HEK293 (cell line): ENCODE data around the gene LYVE1.

Experiments used
- CTCF ChIA-PET: fragments of 350-600 bp; formaldehyde crosslinking; extraction: SDS; loops from one replicate; lab custom pipeline; 2021; ENCODE audit warnings: antibody characterized with exemption; lab: Yijun Ruan, JAX
- POLR2A ChIA-PET: fragments of 300-600 bp; formaldehyde crosslinking; extraction: SDS; loops from one replicate; lab custom pipeline; 2020; ENCODE audit warnings: antibody characterized with exemption, inconsistent platforms; lab: Yijun Ruan, JAX
- H3K27ac ChIP-seq: fragments of 200-500 bp; sonication (Bioruptor generic); 2 replicates; pipeline ENCODE4 v1.5.1; 2014; ENCODE audit warnings: low read depth, low read length, control low read depth, inconsistent platforms; ENCODE audit errors: extremely low read depth
- H3K36me3 ChIP-seq, 2 experiments: fragments of 200-500 bp in 1 of 2; sonication (Bioruptor generic) in 1 of 2; 1 replicate in 1 of 2; 2 replicates in 1 of 2; pipeline ENCODE4 v1.5.1; 2014 to 2017; ENCODE audit warnings: inconsistent platforms in 2 of 2, low read length in 2 of 2; ENCODE audit not compliant: control insufficient read depth in 2 of 2, insufficient read depth in 1 of 2
- H3K4me1 ChIP-seq: fragments of 200-500 bp; sonication (Bioruptor generic); 2 replicates; pipeline ENCODE4 v1.5.1; 2014; ENCODE audit warnings: mild to moderate bottlenecking, low read length, inconsistent platforms; ENCODE audit not compliant: control insufficient read depth, insufficient read depth
- H3K4me3 ChIP-seq: 2 replicates; pipeline ENCODE4 v1.5.1; 2011; ENCODE audit warnings: low read depth, mild to moderate bottlenecking, control low read depth, low read length, moderate library complexity
- H3K9me3 ChIP-seq: fragments of 200-500 bp; sonication (Bioruptor generic); 2 replicates; pipeline ENCODE4 v1.5.1; 2014; ENCODE audit warnings: low read depth, low read length, inconsistent platforms; ENCODE audit not compliant: control insufficient read depth, insufficient read depth
- GLI2 ChIP-seq: fragments of 450-650 bp; formaldehyde crosslinking; IDR thresholded peaks from 2 replicates; pipeline ENCODE4; 2017; ENCODE audit warnings: missing biosample characterization, missing genetic modification characterization, low read depth, borderline replicate concordance
- MZF1 ChIP-seq: fragments of 450-650 bp; formaldehyde crosslinking; IDR thresholded peaks from 2 replicates; pipeline ENCODE4 v1.5.1; 2017; ENCODE audit warnings: missing biosample characterization, missing genetic modification characterization, borderline replicate concordance
- SALL2 ChIP-seq: fragments of 450-650 bp; formaldehyde crosslinking; IDR thresholded peaks from 2 replicates; pipeline ENCODE4 v1.5.0; 2017; ENCODE audit warnings: missing biosample characterization, mild to moderate bottlenecking, missing genetic modification characterization, borderline replicate concordance
- SCRT1 ChIP-seq: fragments of 450-650 bp; formaldehyde crosslinking; IDR thresholded peaks from 2 replicates; pipeline ENCODE4 v1.5.1; 2016; ENCODE audit warnings: missing biosample characterization, missing genetic modification characterization, borderline replicate concordance
- SP2 ChIP-seq: fragments of 450-650 bp; formaldehyde crosslinking; IDR thresholded peaks from 2 replicates; pipeline ENCODE4 v1.5.1; 2016; ENCODE audit warnings: missing biosample characterization, missing genetic modification characterization
- YY1 ChIP-seq: fragments of 450-650 bp; formaldehyde crosslinking; IDR thresholded peaks from 2 replicates; pipeline ENCODE4 v1.5.1; 2018; ENCODE audit warnings: missing biosample characterization, missing genetic modification characterization
- ZEB2 ChIP-seq: fragments of 450-650 bp; formaldehyde crosslinking; IDR thresholded peaks from 2 replicates; pipeline ENCODE4 v1.5.1; 2016; ENCODE audit warnings: missing biosample characterization, missing genetic modification characterization
- ZNF132 ChIP-seq: fragments of 450-650 bp; formaldehyde crosslinking; IDR thresholded peaks from 2 replicates; pipeline ENCODE4 v1.5.1; 2017; ENCODE audit warnings: missing biosample characterization, missing genetic modification characterization, borderline replicate concordance
- ZNF133 ChIP-seq: fragments of 450-650 bp; formaldehyde crosslinking; IDR thresholded peaks from 2 replicates; pipeline ENCODE4 v1.5.1; 2016; ENCODE audit warnings: missing biosample characterization, missing genetic modification characterization
- ZNF175 ChIP-seq: fragments of 450-650 bp; formaldehyde crosslinking; IDR thresholded peaks from 2 replicates; pipeline ENCODE4 v1.5.1; 2016; ENCODE audit warnings: missing biosample characterization, missing genetic modification characterization
- ZNF19 ChIP-seq: fragments of 450-650 bp; formaldehyde crosslinking; IDR thresholded peaks from 2 replicates; pipeline ENCODE4; 2016; ENCODE audit warnings: missing biosample characterization, missing genetic modification characterization, low read depth
- ZNF221 ChIP-seq: fragments of 450-650 bp; formaldehyde crosslinking; IDR thresholded peaks from 2 replicates; pipeline ENCODE4 v1.5.1; 2017; ENCODE audit warnings: missing biosample characterization, missing genetic modification characterization, borderline replicate concordance
- ZNF311 ChIP-seq: fragments of 450-650 bp; formaldehyde crosslinking; IDR thresholded peaks from 2 replicates; pipeline ENCODE4 v1.5.1; 2017; ENCODE audit warnings: missing biosample characterization, missing genetic modification characterization, borderline replicate concordance
- ZNF324 ChIP-seq: fragments of 450-650 bp; formaldehyde crosslinking; IDR thresholded peaks from 2 replicates; pipeline ENCODE4 v1.5.1; 2016; ENCODE audit warnings: missing biosample characterization, missing genetic modification characterization
- ZNF354C ChIP-seq: fragments of 450-650 bp; formaldehyde crosslinking; IDR thresholded peaks from 2 replicates; pipeline ENCODE4 v1.5.1; 2016; ENCODE audit warnings: missing biosample characterization, missing genetic modification characterization, low read depth, borderline replicate concordance
- ZNF423 ChIP-seq: fragments of 450-650 bp; formaldehyde crosslinking; IDR thresholded peaks from 2 replicates; pipeline ENCODE4 v1.5.1; 2016; ENCODE audit warnings: missing biosample characterization, missing genetic modification characterization
- ZNF48 ChIP-seq: fragments of 450-650 bp; formaldehyde crosslinking; IDR thresholded peaks from 2 replicates; pipeline ENCODE4 v1.5.1; 2016; ENCODE audit warnings: missing biosample characterization, missing genetic modification characterization
- ZNF558 ChIP-seq: fragments of 450-650 bp; formaldehyde crosslinking; IDR thresholded peaks from 2 replicates; pipeline ENCODE4 v1.5.1; 2016; ENCODE audit warnings: missing biosample characterization, missing genetic modification characterization
- ZNF837 ChIP-seq: fragments of 450-650 bp; formaldehyde crosslinking; IDR thresholded peaks from 2 replicates; pipeline ENCODE4 v1.5.1; 2016; ENCODE audit warnings: missing biosample characterization, missing genetic modification characterization
- ZSCAN18 ChIP-seq: fragments of 450-650 bp; formaldehyde crosslinking; IDR thresholded peaks from 2 replicates; pipeline ENCODE4 v1.5.1; 2016; ENCODE audit warnings: missing biosample characterization, missing genetic modification characterization
- ZSCAN30 ChIP-seq: fragments of 450-650 bp; IDR thresholded peaks from 2 replicates; pipeline ENCODE4 v1.5.1; 2018; ENCODE audit warnings: missing biosample characterization, mild to moderate bottlenecking, missing genetic modification characterization, moderate library complexity
- TF ChIP-seq, protein P1 (sequence below): fragments of 450-650 bp; formaldehyde crosslinking; IDR thresholded peaks from 2 replicates; pipeline ENCODE4 v1.5.1; 2016; ENCODE audit warnings: missing biosample characterization, missing genetic modification characterization

The LYVE1 gene

DNA sequence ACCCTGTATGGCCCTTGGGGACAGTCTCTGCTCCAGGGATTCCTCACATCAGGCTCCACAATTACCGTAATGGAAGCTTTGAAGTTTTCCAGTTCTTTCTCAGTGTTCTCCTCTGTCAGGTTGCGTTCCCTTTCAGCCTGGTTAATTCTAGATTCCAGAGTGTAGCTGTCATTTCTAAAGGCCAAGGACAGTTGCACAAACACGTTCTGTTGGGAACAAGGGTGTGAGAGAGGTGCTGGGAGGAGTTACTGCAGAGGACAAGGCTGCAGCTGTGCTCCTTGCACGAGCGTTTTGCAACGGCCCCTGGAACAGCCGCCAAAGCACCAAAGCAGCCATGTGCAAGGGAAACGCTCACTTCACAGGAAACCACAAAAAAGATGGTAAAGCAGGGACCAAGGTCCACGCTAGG, 35.9 kb upstream of the LYVE1 start:
- TF ChIP-seq ZSCAN30 (tag by site-specific recombination) (no peak), SALL2 (tag by site-specific recombination) (no peak), ZNF221 (tag by site-specific recombination) (no peak), ZNF133 (tag by site-specific recombination) (no peak), ZNF311 (tag by site-specific recombination) (no peak), SP2 (tag by site-specific recombination) (no peak), ZSCAN18 (tag by site-specific recombination) (no peak), ZNF132 (tag by site-specific recombination) (no peak)
- no peak overlapping the region for H3K4me3 ChIP-seq
- no peaks in the 10 kb centered on the region for H3K4me1 ChIP-seq
- H3K27ac ChIP-seq = no peak overlapping the region
- no peaks in the 10 kb centered on the region for H3K9me3 ChIP-seq
- ChIA-PET CTCF (interaction anchor here (0.5 to 1.2 kb wide), 4 partner anchors 71 to 302 kb away, joined by 3 read pairs; no protein-coding TSS in a partner anchor), POLR2A (no interaction called here)
- H3K36me3 ChIP-seq = no peaks in the 10 kb centered on the region

- CTCF ChIA-PET = interaction anchor here (0.7 to 1.2 kb wide), 2 partner anchors 70 to 89 kb away, joined by 3 read pairs; no protein-coding TSS in a partner anchor
- Histone ChIP-seq H3K4me3 (no peak overlapping the region), H3K9me3 (no peaks in the 10 kb centered on the region), H3K36me3 (no peaks in the 10 kb centered on the region), H3K4me1 (no peaks in the 10 kb centered on the region)
- TF ChIP-seq ZNF354C (tag by site-specific recombination) (no peak), ZEB2 (tag by site-specific recombination) (no peak), ZNF175 (tag by site-specific recombination) (no peak), ZNF423 (tag by site-specific recombination) (no peak), ZNF48 (no peak), MZF1 (tag by site-specific recombination) (no peak), SCRT1 (tag by site-specific recombination) (no peak), YY1 (tag by site-specific recombination) (no peak), ZNF837 (tag by site-specific recombination) (no peak), ZNF558 (tag by site-specific recombination) (no peak), ZNF324 (tag by site-specific recombination) (no peak), ZNF19 (tag by site-specific recombination) (no peak), GLI2 (tag by site-specific recombination) (no peak)
- TF ChIP-seq, protein P1, sequence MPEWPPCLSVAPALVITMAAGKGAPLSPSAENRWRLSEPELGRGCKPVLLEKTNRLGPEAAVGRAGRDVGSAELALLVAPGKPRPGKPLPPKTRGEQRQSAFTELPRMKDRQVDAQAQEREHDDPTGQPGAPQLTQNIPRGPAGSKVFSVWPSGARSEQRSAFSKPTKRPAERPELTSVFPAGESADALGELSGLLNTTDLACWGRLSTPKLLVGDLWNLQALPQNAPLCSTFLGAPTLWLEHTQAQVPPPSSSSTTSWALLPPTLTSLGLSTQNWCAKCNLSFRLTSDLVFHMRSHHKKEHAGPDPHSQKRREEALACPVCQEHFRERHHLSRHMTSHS = no peak
- TF ChIP-seq, all 188 proteins: peak for 0
- no peak overlapping the region for H3K27ac ChIP-seq
- POLR2A ChIA-PET = no interaction called here
Observed at GRCh38 chr11:10603721-10604297, 35.3 kb upstream of the LYVE1 start.
